Measurements from ENCODE around the gene STRAP.

GRCh38 chr12:15853877-15854276 is 28.3 kb upstream of the STRAP start:
- TF ChIP-seq CTCF (IDR thresholded peaks at IDR 0.05): no peak
- no peak for TF ChIP-seq EP300 (IDR thresholded peaks at IDR 0.05)
- no peak for TF ChIP-seq POLR2A (IDR thresholded peaks at IDR 0.05)
